ENCODE measurements around the gene PMEPA1. TPM values are rescaled to one million over a fixed set of nuclear protein-coding genes. Genes with fewer than 3 reads are reported as not detected.

Gene PMEPA1, protein sequence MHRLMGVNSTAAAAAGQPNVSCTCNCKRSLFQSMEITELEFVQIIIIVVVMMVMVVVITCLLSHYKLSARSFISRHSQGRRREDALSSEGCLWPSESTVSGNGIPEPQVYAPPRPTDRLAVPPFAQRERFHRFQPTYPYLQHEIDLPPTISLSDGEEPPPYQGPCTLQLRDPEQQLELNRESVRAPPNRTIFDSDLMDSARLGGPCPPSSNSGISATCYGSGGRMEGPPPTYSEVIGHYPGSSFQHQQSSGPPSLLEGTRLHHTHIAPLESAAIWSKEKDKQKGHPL
- 0.86 and 2.9 TPM in 2 replicates for total RNA-seq

DNA sequence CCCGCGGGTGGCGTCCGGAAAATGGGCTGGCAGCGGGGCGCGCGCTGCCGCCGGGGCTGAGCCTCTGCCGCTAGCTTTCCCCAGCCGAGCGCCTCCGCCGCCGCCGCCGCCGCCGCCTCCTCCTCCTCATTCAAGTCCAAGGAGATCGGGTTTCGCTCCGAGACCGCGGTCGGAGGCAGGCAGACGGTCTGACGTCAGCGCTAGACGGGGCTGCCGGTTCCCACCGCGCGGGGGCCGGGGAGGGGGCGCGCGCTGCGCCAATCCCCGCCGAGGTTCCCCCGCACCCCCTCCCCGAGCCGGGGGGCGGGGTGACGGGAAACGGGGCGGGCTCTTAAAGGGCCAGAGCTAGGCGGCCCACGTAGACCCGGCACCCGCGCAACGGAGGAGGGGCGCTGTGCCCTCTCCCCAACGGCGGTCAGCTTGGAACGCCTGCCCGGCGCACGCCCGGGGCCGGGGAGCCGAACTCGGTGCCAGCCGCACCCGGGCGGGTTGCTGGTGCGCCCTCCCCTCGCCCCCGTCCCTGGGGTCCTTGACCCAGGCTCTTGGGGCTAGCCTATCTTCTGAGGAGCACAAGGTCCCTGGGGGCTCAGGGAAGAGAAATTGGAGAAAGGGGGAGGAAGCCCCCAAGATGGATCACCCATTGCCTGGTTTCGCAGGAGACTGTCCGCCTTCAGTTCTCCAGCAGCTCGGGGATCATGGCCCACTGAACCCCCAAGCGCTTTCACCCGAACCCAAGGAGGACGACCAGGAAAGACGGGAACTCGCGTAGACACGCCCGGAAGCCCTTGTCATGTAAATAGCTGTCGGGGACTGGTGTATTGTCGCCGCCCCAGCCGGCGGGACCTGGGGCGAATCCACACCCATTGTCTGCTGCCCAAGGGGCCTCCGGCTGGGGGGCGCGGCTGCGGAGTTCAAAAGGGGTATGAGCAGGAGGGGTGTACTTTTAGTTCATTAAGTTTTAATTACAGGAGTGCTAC is at the start of gene PMEPA1:
PMEPA1 (minus strand) TSS at position 193 of the 977 bp plus-strand sequence. CDS start 433 bp downstream, outside the sequence.
- TF ChIP-seq CTCF (IDR thresholded peaks at IDR 0.05; ENCODE audit: insufficient read depth, low read depth, low read length): no peak
- peak; percentile 96 for DNase-seq (ENCODE audit: low read depth)
- peak within 1 kb of the TSS; percentile 75 for H3K4me3 ChIP-seq (ENCODE audit: low read depth, low read length)

DNA sequence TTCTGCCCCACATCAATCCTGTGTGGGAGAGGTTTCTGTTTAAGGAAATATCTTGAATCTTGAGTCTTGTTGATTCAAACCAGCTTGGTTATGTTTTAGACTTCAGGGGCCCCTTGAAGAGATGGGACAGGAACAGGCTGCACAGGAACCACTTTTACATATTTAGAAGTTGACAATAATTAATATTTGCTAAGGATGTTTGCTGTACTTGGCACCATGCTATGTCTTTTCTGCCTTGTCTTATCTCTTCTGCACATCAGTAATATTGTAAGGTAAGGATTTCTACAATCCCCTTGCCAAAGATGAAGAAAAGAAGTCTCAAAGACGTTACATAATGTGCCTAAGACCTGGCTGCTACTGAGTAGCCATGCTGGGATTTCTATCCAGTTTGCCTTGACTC is 48.0 kb upstream of the PMEPA1 start:
- TF ChIP-seq CTCF (IDR thresholded peaks at IDR 0.05; ENCODE audit: insufficient read depth, low read depth, low read length): no peak
- DNase-seq (ENCODE audit: low read depth): no peak
- no peak overlapping the region for H3K4me3 ChIP-seq (ENCODE audit: low read depth, low read length)

DNA sequence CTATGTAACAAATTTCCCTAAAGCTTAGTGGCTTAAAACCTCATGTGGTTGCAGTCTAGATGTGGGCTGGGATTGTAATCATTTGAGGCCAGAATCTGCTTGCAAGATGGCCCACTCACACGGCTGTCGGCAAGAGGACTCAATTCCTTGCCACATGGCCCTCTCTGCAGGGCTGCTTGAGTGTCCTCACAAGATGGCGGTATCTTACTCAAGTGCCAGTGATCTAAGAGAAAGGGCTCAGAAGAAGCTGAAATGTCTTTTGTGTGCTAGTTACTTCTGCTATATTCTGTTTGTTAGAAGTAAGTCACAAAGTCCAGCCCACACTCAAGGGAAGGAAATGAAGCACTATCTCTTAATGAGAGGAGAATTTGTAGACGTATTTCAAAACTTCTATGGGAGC is 47.1 kb upstream of the PMEPA1 start:
- TF ChIP-seq CTCF (IDR thresholded peaks at IDR 0.05; ENCODE audit: insufficient read depth, low read depth, low read length): no peak
- no peak for DNase-seq (ENCODE audit: low read depth)
- no peak overlapping the region for H3K4me3 ChIP-seq (ENCODE audit: low read depth, low read length)

DNA sequence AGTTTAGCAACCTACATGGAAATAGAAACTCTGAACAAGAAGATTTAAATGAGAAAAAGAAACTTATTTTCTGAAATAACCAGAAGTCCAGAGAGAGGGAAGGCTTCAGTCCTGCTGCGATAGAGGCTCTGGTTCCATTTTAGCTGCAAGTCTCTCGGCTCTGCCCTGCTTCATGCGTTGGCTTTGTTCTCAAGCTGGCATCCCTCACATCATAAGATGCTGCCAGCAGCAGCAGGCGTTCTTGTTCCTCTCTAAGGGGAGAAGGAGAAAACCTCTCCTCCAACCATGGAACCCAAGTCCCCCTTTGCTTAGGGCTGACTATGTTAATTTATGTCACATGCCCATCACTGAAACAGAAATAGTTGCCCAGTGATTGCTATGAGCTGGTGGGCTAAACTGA is 46.4 kb upstream of the PMEPA1 start:
- TF ChIP-seq CTCF (IDR thresholded peaks at IDR 0.05; ENCODE audit: insufficient read depth, low read depth, low read length): no peak
- no peak for DNase-seq (ENCODE audit: low read depth)
- no peak overlapping the region for H3K4me3 ChIP-seq (ENCODE audit: low read depth, low read length)

DNA sequence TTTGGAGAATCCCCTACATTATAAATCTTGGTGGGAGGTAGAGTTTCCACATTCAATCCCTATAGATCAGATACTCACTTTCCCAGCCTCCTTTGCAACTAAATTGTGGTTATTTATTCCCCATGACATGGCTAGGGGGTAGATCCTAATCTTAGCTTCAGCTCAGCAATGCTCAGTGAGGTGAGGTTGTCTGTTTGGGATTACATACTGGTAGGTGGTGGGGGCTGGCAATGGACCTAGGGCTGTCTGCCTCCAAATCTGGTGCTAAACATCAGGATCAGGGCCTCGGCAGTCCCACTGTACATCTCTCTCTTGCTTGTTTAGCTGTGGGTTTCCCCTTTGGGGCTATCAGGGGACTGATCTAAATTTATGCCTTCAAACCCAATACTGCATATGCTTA is 45.8 kb upstream of the PMEPA1 start:
- no peak overlapping the region for H3K4me3 ChIP-seq (ENCODE audit: low read depth, low read length)
- DNase-seq (ENCODE audit: low read depth): no peak
- TF ChIP-seq CTCF (IDR thresholded peaks at IDR 0.05; ENCODE audit: insufficient read depth, low read depth, low read length): no peak

GRCh38 chr20:57754190-57754589 is 44.4 kb upstream of the PMEPA1 start:
- TF ChIP-seq CTCF (IDR thresholded peaks at IDR 0.05; ENCODE audit: insufficient read depth, low read depth, low read length): no peak
- no peak for DNase-seq (ENCODE audit: low read depth)
- no peak overlapping the region for H3K4me3 ChIP-seq (ENCODE audit: low read depth, low read length)

Data from fibroblast of villous mesenchyme (primary cell).